PC-9 (cell line): Measurements from ENCODE around the gene MAK. TPM values are rescaled to one million over a fixed set of nuclear protein-coding genes. Genes with fewer than 3 reads are reported as not detected.
"Not testable (repeated sequence)": the region's sequence is repeated elsewhere in the genome, so short reads cannot be mapped to it uniquely, and the experiment has no call there.

ENCODE experiments used
- BruUV-seq: library from RNA; stranded (reverse); fragments of 400-500 nt; replicated peaks from 2 replicates; lab custom pipeline; 2021; lab: Mats Ljungman, UMichigan
- CTCF ChIA-PET: fragments of 300-600 bp; sonication (Branson Sonifier 250); formaldehyde crosslinking; loops from one replicate; lab custom pipeline; 2022; ENCODE audit warnings: antibody characterized with exemption; lab: Charles Lee
- POLR2A ChIA-PET: fragments of 300-600 bp; sonication (Branson Sonifier 250); formaldehyde crosslinking; loops from one replicate; lab custom pipeline; 2022; ENCODE audit warnings: antibody characterized with exemption; ENCODE audit not compliant: unreplicated experiment; lab: Charles Lee
- DNase-seq, 2 experiments: peaks; one replicate each; pipeline versions ENCODE4 v3.0.0 to v3.0.0-alpha.2; 2015 to 2022; ENCODE audit warnings: mixed read lengths in 1 of 2
- H2AFZ ChIP-seq: fragments of 200-600 bp; sonication (generic); 2 replicates; pipeline ENCODE4 v1.8.1; 2017; ENCODE audit warnings: antibody characterized with exemption
- H3F3A ChIP-seq: fragments of 200-600 bp; sonication (generic); 2 replicates; pipeline ENCODE4 v1.8.1; 2017; ENCODE audit warnings: antibody characterized with exemption, mild to moderate bottlenecking, low read depth; ENCODE audit not compliant: insufficient read depth
- H3K27ac ChIP-seq: fragments of 200-600 bp; sonication (generic); 2 replicates; pipeline ENCODE4 v1.6.1; 2016; ENCODE audit warnings: mixed run types
- H3K27me3 ChIP-seq: fragments of 200-600 bp; sonication (generic); 2 replicates; pipeline ENCODE4 v1.6.1; 2016; ENCODE audit warnings: low read depth, mixed run types; ENCODE audit not compliant: insufficient read depth
- H3K36me3 ChIP-seq: fragments of 200-600 bp; sonication (generic); 2 replicates; pipeline ENCODE4 v1.6.1; 2016; ENCODE audit warnings: low read depth, mixed run types
- H3K4me1 ChIP-seq: fragments of 200-600 bp; sonication (generic); replicated peaks from 2 replicates; pipeline ENCODE4 v1.6.1; 2016; ENCODE audit warnings: mixed run types; ENCODE audit not compliant: insufficient read depth
- H3K4me2 ChIP-seq: fragments of 200-600 bp; sonication (generic); 2 replicates; pipeline ENCODE4 v1.6.1; 2017; ENCODE audit warnings: mixed run types
- H3K4me3 ChIP-seq: fragments of 200-600 bp; sonication (generic); 2 replicates; pipeline ENCODE4 v1.6.1; 2016; ENCODE audit warnings: mixed run types
- H3K79me2 ChIP-seq: fragments of 200-600 bp; sonication (generic); 2 replicates; pipeline ENCODE4 v1.6.1; 2017; ENCODE audit warnings: low read depth, mixed run types
- H3K9me2 ChIP-seq: fragments of 200-600 bp; sonication (generic); 2 replicates; pipeline ENCODE4 v1.8.1; 2017; ENCODE audit warnings: mild to moderate bottlenecking; ENCODE audit not compliant: insufficient read depth
- H3K9me3 ChIP-seq: fragments of 200-600 bp; sonication (generic); 2 replicates; pipeline ENCODE4 v1.8.1; 2016; ENCODE audit warnings: low read depth; ENCODE audit not compliant: insufficient read depth
- H4K20me1 ChIP-seq: fragments of 200-600 bp; sonication (generic); 2 replicates; pipeline ENCODE4 v1.8.1; 2017; ENCODE audit not compliant: insufficient read depth
- CTCF ChIP-seq: fragments of 200-600 bp; sonication (generic); conservative IDR thresholded peaks from 2 replicates; pipeline ENCODE4 v1.6.1; 2017; ENCODE audit warnings: mixed run types, antibody characterized with exemption, mild to moderate bottlenecking, moderate library complexity
- EZH2 ChIP-seq: fragments of 200-600 bp; sonication (generic); IDR thresholded peaks from 2 replicates; pipeline ENCODE4 v1.8.0; 2017; ENCODE audit warnings: antibody characterized with exemption, low read depth
- intact Hi-C: fragments of 100-400 bp; cut with micrococcal nuclease; formaldehyde crosslinking; loops from one replicate; pipeline ENCODE4 v1.10.0; 2022; ENCODE audit not compliant: unreplicated experiment
- total RNA-seq: library from RNA; stranded (reverse); gene quantifications from 2 replicates; pipeline ENCODE4 v1.2.3, GENCODE V29; 2021

MAK gene
- total RNA-seq, 1 experiment from 2014 or later = 1.6 TPM

- no peak overlapping the region for H3K4me2 ChIP-seq
- H3K27ac ChIP-seq = no peak overlapping the region
- H3K4me3 ChIP-seq = no peak overlapping the region
- ChIA-PET CTCF (no interaction called here), POLR2A (no interaction called here)
- H3K79me2 ChIP-seq = no peaks in the 10 kb centered on the region
- H3K27me3 ChIP-seq = no peaks in the 10 kb centered on the region
- TF ChIP-seq EZH2 (no peak), CTCF (no peak)
- BruUV-seq = no TSS peak
- H3F3A ChIP-seq = no peaks in the 10 kb centered on the region
- H2AFZ ChIP-seq = no peak overlapping the region
- DNase-seq = no peak
- no peaks in the 10 kb centered on the region for H3K36me3 ChIP-seq
- H3K9me3 ChIP-seq = no peaks in the 10 kb centered on the region
- intact Hi-C loops = no loop called here
- no peaks in the 10 kb centered on the region for H3K4me1 ChIP-seq
- no peaks in the 10 kb centered on the region for H3K9me2 ChIP-seq
- no peaks in the 10 kb centered on the region for H4K20me1 ChIP-seq
These were observed 22.7 kb upstream of the MAK start for GRCh38 chr6:10861086-10861485.

GRCh38 chr6:10857259-10857658 lies 18.9 kb upstream of the MAK start:
- TF ChIP-seq EZH2 (no peak), CTCF (no peak)
- Histone ChIP-seq H3K27ac (no peak overlapping the region), H3K4me2 (no peak overlapping the region), H3K4me3 (no peak overlapping the region), H3K4me1 (no peaks in the 10 kb centered on the region), H3K36me3 (no peaks in the 10 kb centered on the region), H3F3A (no peaks in the 10 kb centered on the region), H3K9me3 (no peaks in the 10 kb centered on the region), H3K9me2 (no peaks in the 10 kb centered on the region), H4K20me1 (no peaks in the 10 kb centered on the region), H2AFZ (no peak overlapping the region), H3K27me3 (no peaks in the 10 kb centered on the region), H3K79me2 (no peaks in the 10 kb centered on the region)
- BruUV-seq = no TSS peak
- CTCF ChIA-PET = interaction anchor here (0.6 kb wide), 1 partner anchor 395 kb away, joined by 4 read pairs; no protein-coding TSS in a partner anchor
- intact Hi-C loops = no loop called here
- POLR2A ChIA-PET = interaction anchor here (0.5 to 0.6 kb wide), 3 partner anchors 16 to 311 kb away, joined by 4 to 15 read pairs (median 10); no protein-coding TSS in a partner anchor
- DNase-seq = no peak

- intact Hi-C loops = no loop called here
- Histone ChIP-seq H3K36me3 (no peaks in the 10 kb centered on the region), H3K79me2 (no peaks in the 10 kb centered on the region), H2AFZ (no peak overlapping the region), H3K4me1 (no peaks in the 10 kb centered on the region), H3K4me3 (no peak overlapping the region), H3K27ac (no peak overlapping the region), H4K20me1 (no peaks in the 10 kb centered on the region), H3K27me3 (no peaks in the 10 kb centered on the region), H3K9me3 (no peaks in the 10 kb centered on the region), H3K4me2 (no peak overlapping the region), H3F3A (no peaks in the 10 kb centered on the region), H3K9me2 (no peaks in the 10 kb centered on the region)
- TF ChIP-seq CTCF = no peak
- TF ChIP-seq EZH2 = no peak
- no TSS peak for BruUV-seq
- no peak for DNase-seq
- CTCF ChIA-PET = no interaction called here
- POLR2A ChIA-PET = no interaction called here
These were observed 16.7 kb upstream of the MAK start for GRCh38 chr6:10854922-10855632.

GRCh38 chr6:10853849-10854300 lies 15.5 kb upstream of the MAK start:
- H3K36me3 ChIP-seq, H3K27me3 ChIP-seq, H4K20me1 ChIP-seq, H3K4me2 ChIP-seq, CTCF ChIA-PET, H2AFZ ChIP-seq, intact Hi-C loops, H3K9me2 ChIP-seq, BruUV-seq, H3K27ac ChIP-seq, DNase-seq, H3K9me3 ChIP-seq, H3K4me1 ChIP-seq, H3K4me3 ChIP-seq, H3F3A ChIP-seq, H3K79me2 ChIP-seq, POLR2A ChIA-PET: not testable (repeated sequence)
